GM12878 (cell line): ENCODE measurements around the gene CNOT6L. TPM values are rescaled to one million over a fixed set of nuclear protein-coding genes. Genes with fewer than 3 reads are reported as not detected.

Experiments
- CEBPB ChIP-seq, 2 experiments: fragments of 150-350 bp in 1 of 2; IDR thresholded peaks; 2 replicates each; pipeline ENCODE4 v1.6.1; 2012 to 2014; ENCODE audit warnings: low read depth in 2 of 2, low read length in 2 of 2, borderline replicate concordance in 1 of 2, inconsistent platforms in 1 of 2
- ETV6 ChIP-seq, 2 experiments: fragments of 450-650 bp in 1 of 2; IDR thresholded peaks in 1 of 2; conservative IDR thresholded peaks in 1 of 2; 2 replicates each; pipeline ENCODE4 v1.6.1; 2014; ENCODE audit warnings: antibody characterized with exemption in 1 of 2, borderline replicate concordance in 1 of 2, low read depth in 1 of 2, mild to moderate bottlenecking in 1 of 2, moderate library complexity in 1 of 2
- FOXM1 ChIP-seq: IDR thresholded peaks from 2 replicates; pipeline ENCODE4 v1.6.1; 2012; ENCODE audit warnings: low read depth, mild to moderate bottlenecking, inconsistent platforms, low read length, moderate library complexity
- GABPA ChIP-seq: IDR thresholded peaks from 2 replicates; pipeline ENCODE4 v1.6.1; 2014; ENCODE audit warnings: antibody characterized with exemption, low read depth, mild to moderate bottlenecking, inconsistent platforms
- GATAD2B ChIP-seq: fragments of 450-650 bp; conservative IDR thresholded peaks from 2 replicates; pipeline ENCODE4 v1.6.1; 2017; ENCODE audit warnings: low read depth, mild to moderate bottlenecking, moderate library complexity
- JUNB ChIP-seq: IDR thresholded peaks from 2 replicates; pipeline ENCODE4 v1.6.1; 2016; ENCODE audit warnings: antibody characterized with exemption, mild to moderate bottlenecking
- LARP7 ChIP-seq: fragments of 450-650 bp; IDR thresholded peaks from 2 replicates; pipeline ENCODE4 v1.6.1; 2017; ENCODE audit warnings: mild to moderate bottlenecking
- MXI1 ChIP-seq: fragments of 150-350 bp; IDR thresholded peaks from 2 replicates; pipeline ENCODE4 v1.6.1; 2011; ENCODE audit warnings: low read depth, mild to moderate bottlenecking, inconsistent platforms, low read length, improper control_type of control experiment
- NFYB ChIP-seq: IDR thresholded peaks from 2 replicates; pipeline ENCODE4 v1.6.1; 2011; ENCODE audit warnings: low read depth, mild to moderate bottlenecking, low read length, improper control_type of control experiment, moderate library complexity; ENCODE audit not compliant: insufficient read depth
- NR2C1 ChIP-seq: fragments of 450-650 bp; IDR thresholded peaks from 2 replicates; pipeline ENCODE4 v1.6.1; 2017; ENCODE audit warnings: antibody characterized with exemption, mild to moderate bottlenecking, moderate library complexity
- NR2F1 ChIP-seq: fragments of 450-650 bp; conservative IDR thresholded peaks from 2 replicates; pipeline ENCODE4 v1.6.1; 2017; ENCODE audit warnings: mild to moderate bottlenecking
- POU2F2 ChIP-seq: IDR thresholded peaks from 3 replicates; pipeline ENCODE4 v1.6.1; 2011; ENCODE audit warnings: low read depth, mild to moderate bottlenecking, low read length, borderline replicate concordance
- RBBP5 ChIP-seq: fragments of 200-600 bp; sonication (generic); conservative IDR thresholded peaks from 2 replicates; pipeline ENCODE4 v1.6.1; 2016
- SPI1 ChIP-seq: IDR thresholded peaks from 2 replicates; pipeline ENCODE4 v1.6.1; 2011; ENCODE audit warnings: low read depth, mild to moderate bottlenecking, low read length, moderate library complexity, borderline replicate concordance; ENCODE audit not compliant: insufficient read depth
- SUZ12 ChIP-seq: fragments of 200-600 bp; sonication (generic); IDR thresholded peaks from one replicate; pipeline ENCODE4 v1.6.1; 2018; ENCODE audit warnings: antibody characterized with exemption, mild to moderate bottlenecking; ENCODE audit not compliant: unreplicated experiment
- TCF7 ChIP-seq: IDR thresholded peaks from 2 replicates; pipeline ENCODE4 v1.6.1; 2014; ENCODE audit warnings: antibody characterized with exemption, borderline replicate concordance
- ZBED1 ChIP-seq: IDR thresholded peaks from 2 replicates; pipeline ENCODE4 v1.6.1; 2016; ENCODE audit warnings: borderline replicate concordance
- ZNF217 ChIP-seq: fragments of 450-650 bp; IDR thresholded peaks from 2 replicates; pipeline ENCODE4 v1.6.1; 2017; ENCODE audit warnings: antibody characterized with exemption, mild to moderate bottlenecking
- ZNF24 ChIP-seq: fragments of 450-650 bp; IDR thresholded peaks from 2 replicates; pipeline ENCODE4 v1.6.1; 2017; ENCODE audit warnings: antibody characterized with exemption, mild to moderate bottlenecking
- polyA plus RNA-seq, 11 experiments: library from polyadenylated mRNA; depleted of rRNA in 4 of 11; unstranded in 6 of 11; stranded (reverse) in 5 of 11; fragments of >200 nt; fragmentation: Nextera tagmentation in 4 of 11; fragmentation: Illumina TruSeq in 1 of 11; extraction: Ambion mirVana in 4 of 11; extraction: Trizol in 1 of 11; gene quantifications; 1 replicate in 1 of 11; 2 replicates in 10 of 11; pipeline versions ENCODE4 v1.2.1 to v1.2.3, GENCODE V29; 2011 to 2016; ENCODE audit warnings: inconsistent platforms in 2 of 11, missing spikeins in 2 of 11, low read depth in 1 of 11
- total RNA-seq, 4 experiments: library from RNA; depleted of rRNA in 3 of 4; stranded (reverse); fragments of >200 nt in 3 of 4; fragmentation: Illumina TruSeq in 1 of 4; extraction: Trizol in 1 of 4; gene quantifications; 2 replicates each; pipeline versions ENCODE4 v1.2.1 to v1.2.3, GENCODE V29; 2013 to 2021
- TF ChIP-seq, protein P1 (sequence below): fragments of 450-650 bp; IDR thresholded peaks from 2 replicates; pipeline ENCODE4 v1.6.1; 2017; ENCODE audit warnings: antibody characterized with exemption, mild to moderate bottlenecking, moderate library complexity
- TF ChIP-seq, protein P2 (sequence below): fragments of 450-650 bp; conservative IDR thresholded peaks from 2 replicates; pipeline ENCODE4 v1.6.1; 2017; ENCODE audit warnings: mild to moderate bottlenecking, moderate library complexity

CNOT6L gene
- total and polyA plus RNA-seq, 10 of the 15 experiments (the other 5 are each of a cell fraction or from before 2014, with no cell fraction given), result 1.1 to 10.0 (median 3.0) TPM

DNA sequence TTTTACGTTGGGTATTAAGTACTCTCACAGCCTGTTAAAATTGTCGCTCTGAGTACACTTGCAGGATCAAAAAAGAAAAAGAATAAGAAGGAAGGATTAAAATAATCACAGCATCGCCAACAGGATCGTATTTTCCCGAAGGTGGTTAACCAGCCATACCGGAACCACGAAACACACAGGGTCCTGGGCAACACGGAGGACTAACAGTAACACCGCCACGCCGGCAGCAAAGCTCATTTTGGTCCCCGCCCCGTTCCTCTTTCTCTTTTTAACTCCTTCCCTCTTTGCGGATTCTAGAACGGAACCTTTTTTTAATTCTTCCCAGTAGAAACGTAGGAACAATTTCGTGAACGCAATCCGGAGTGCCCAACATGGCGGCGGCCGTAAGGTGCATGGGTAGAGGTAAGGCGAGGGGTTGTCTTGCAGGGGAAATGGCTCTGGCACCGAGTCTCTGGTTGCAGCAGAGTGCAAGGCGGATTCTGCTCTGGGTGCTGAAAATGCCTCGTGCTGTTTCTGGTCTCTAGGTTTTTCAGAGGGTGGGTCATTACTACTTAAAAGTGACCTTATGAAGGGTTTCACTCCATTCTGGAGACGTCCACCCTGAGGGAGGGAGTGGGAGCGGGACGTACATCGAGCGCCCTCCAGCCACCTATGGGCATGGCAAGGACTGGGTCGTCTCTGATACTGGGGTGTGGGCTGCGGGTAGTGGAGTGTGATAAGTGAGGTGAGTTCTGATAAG lies 43.5 kb upstream of the CNOT6L start, which contains the start of gene MRPL1 (continued):
- peak; percentile 92 for TF ChIP-seq ZBED1
- peak; percentile 98 for TF ChIP-seq MXI1
- TF ChIP-seq ZNF24, result peak; percentile 29; the same call in 1 of the 2 replicates
- TF ChIP-seq ETV6 (conservative IDR thresholded peaks at IDR 0.05 in 1 of 2, IDR thresholded peaks at IDR 0.05 in 1 of 2; ENCODE audit: borderline replicate concordance in 1 of 2, low read depth in 1 of 2), result peak in 1 of 2 experiments; percentile 69; a peak in 1 of 4 replicates
- TF ChIP-seq, protein P1, sequence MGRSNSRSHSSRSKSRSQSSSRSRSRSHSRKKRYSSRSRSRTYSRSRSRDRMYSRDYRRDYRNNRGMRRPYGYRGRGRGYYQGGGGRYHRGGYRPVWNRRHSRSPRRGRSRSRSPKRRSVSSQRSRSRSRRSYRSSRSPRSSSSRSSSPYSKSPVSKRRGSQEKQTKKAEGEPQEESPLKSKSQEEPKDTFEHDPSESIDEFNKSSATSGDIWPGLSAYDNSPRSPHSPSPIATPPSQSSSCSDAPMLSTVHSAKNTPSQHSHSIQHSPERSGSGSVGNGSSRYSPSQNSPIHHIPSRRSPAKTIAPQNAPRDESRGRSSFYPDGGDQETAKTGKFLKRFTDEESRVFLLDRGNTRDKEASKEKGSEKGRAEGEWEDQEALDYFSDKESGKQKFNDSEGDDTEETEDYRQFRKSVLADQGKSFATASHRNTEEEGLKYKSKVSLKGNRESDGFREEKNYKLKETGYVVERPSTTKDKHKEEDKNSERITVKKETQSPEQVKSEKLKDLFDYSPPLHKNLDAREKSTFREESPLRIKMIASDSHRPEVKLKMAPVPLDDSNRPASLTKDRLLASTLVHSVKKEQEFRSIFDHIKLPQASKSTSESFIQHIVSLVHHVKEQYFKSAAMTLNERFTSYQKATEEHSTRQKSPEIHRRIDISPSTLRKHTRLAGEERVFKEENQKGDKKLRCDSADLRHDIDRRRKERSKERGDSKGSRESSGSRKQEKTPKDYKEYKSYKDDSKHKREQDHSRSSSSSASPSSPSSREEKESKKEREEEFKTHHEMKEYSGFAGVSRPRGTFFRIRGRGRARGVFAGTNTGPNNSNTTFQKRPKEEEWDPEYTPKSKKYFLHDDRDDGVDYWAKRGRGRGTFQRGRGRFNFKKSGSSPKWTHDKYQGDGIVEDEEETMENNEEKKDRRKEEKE, result no peak
- TF ChIP-seq NR2C1, result peak; percentile 85
- TF ChIP-seq SPI1, result peak; percentile 87
- no peak for TF ChIP-seq LARP7
- no peak; the same call in 1 of the 2 replicates for TF ChIP-seq TCF7
- no peak for TF ChIP-seq NFYB
- TF ChIP-seq SUZ12, result no peak
- peak; percentile 69 for TF ChIP-seq FOXM1
- TF ChIP-seq RBBP5, result peak; percentile 72; the same call in 1 of the 2 replicates
- TF ChIP-seq, protein P2, sequence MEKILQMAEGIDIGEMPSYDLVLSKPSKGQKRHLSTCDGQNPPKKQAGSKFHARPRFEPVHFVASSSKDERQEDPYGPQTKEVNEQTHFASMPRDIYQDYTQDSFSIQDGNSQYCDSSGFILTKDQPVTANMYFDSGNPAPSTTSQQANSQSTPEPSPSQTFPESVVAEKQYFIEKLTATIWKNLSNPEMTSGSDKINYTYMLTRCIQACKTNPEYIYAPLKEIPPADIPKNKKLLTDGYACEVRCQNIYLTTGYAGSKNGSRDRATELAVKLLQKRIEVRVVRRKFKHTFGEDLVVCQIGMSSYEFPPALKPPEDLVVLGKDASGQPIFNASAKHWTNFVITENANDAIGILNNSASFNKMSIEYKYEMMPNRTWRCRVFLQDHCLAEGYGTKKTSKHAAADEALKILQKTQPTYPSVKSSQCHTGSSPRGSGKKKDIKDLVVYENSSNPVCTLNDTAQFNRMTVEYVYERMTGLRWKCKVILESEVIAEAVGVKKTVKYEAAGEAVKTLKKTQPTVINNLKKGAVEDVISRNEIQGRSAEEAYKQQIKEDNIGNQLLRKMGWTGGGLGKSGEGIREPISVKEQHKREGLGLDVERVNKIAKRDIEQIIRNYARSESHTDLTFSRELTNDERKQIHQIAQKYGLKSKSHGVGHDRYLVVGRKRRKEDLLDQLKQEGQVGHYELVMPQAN, result peak; percentile 85
- TF ChIP-seq GABPA, result peak; percentile 97
- no peak for TF ChIP-seq CEBPB (IDR thresholded peaks at IDR 0.05; ENCODE audit: borderline replicate concordance in 1 of 2, low read depth in 2 of 2, low read length in 2 of 2)
- no peak for TF ChIP-seq ZNF217
- TF ChIP-seq POU2F2, result peak; percentile 90; the same call in 1 of the 3 replicates
- no peak for TF ChIP-seq NR2F1
- peak; percentile 13; the same call in 1 of the 2 replicates for TF ChIP-seq JUNB
- TF ChIP-seq GATAD2B, result no peak
